Ovary (tissue), 9 donors: Measurements from ENCODE around the gene FMNL2. TPM values are rescaled to one million over a fixed set of nuclear protein-coding genes. Genes with fewer than 3 reads are reported as not detected.

Source experiments
- DNase-seq, 5 donors: peaks; one replicate each; pipeline ENCODE4 v3.0.0-alpha.2; 2019 to 2020
- H3K27ac ChIP-seq, 2 donors: fragments of 200-600 bp; one replicate each; pipeline versions ENCODE4 v1.5.1 to v1.8.0; 2019 to 2022
- H3K27me3 ChIP-seq: fragments of 200-600 bp; one replicate; pipeline ENCODE4 v1.8.0; 2022
- H3K36me3 ChIP-seq: fragments of 200-600 bp; sonication (generic); one replicate; pipeline ENCODE4 v1.5.1; 2019
- H3K4me1 ChIP-seq: one replicate; pipeline ENCODE4 v1.8.1; 2013; ENCODE audit warnings: mild to moderate bottlenecking, moderate library complexity; ENCODE audit not compliant: insufficient read depth
- H3K4me3 ChIP-seq: fragments of 200-600 bp; sonication (generic); one replicate; pipeline ENCODE4 v1.5.1; 2017
- H3K9me3 ChIP-seq, 2 donors: fragments of 200-600 bp in 1 of 2; sonication (generic) in 1 of 2; one replicate each; pipeline versions ENCODE4 v1.5.1 to v1.8.1; 2013 to 2019; ENCODE audit warnings: mild to moderate bottlenecking in 1 of 2, moderate library complexity in 1 of 2
- CTCF ChIP-seq, 3 donors: fragments of 450-650 bp in 2 of 3; fragments of 200-600 bp in 1 of 3; IDR thresholded peaks; one replicate each; pipeline versions ENCODE4 v1.5.1 to v1.8.0; 2016 to 2022; ENCODE audit warnings: antibody characterized with exemption in 3 of 3, mild to moderate bottlenecking in 1 of 3
- EP300 ChIP-seq: sonication (generic); formaldehyde crosslinking; IDR thresholded peaks from one replicate; pipeline ENCODE4 v1.6.1; 2017; ENCODE audit warnings: antibody characterized with exemption
- POLR2A ChIP-seq: fragments of 450-650 bp; IDR thresholded peaks from one replicate; pipeline ENCODE4 v1.6.1; 2017; ENCODE audit warnings: antibody characterized with exemption, mild to moderate bottlenecking, moderate library complexity
- WGBS, 3 donors: extraction: QIAGEN DNeasy Blood & Tissue Kit in 1 of 3; methylation state at CpG; one replicate each; pipeline versions ENCODE4 v1.1.5 to v1.1.7; 2013 to 2017; 5-methylcytosine and 5-hydroxymethylcytosine counted together
- intact Hi-C, 4 donors: fragments of 100-400 bp; cut with DNase I; formaldehyde crosslinking; loops; one replicate each; pipeline versions ENCODE4 v1.11.0 to v1.15.1; 2022 to 2023
- polyA plus RNA-seq, 2 donors: library from polyadenylated mRNA; stranded (reverse); fragments of 200-250 nt in 1 of 2; fragments of 350-450 nt in 1 of 2; fragmentation: Illumina TruSeq in 1 of 2; extraction: RNeasy Lipid Tissue Mini Kit (QIAGEN cat#74804) in 1 of 2; gene quantifications; one replicate each; pipeline ENCODE4 v1.2.3, GENCODE V29; 2013 to 2014
- total RNA-seq, 7 donors: library from RNA; depleted of rRNA in 2 of 7; stranded (reverse); fragments of >200 nt in 2 of 7; fragmentation: NEBNext Ultra II Directional in 3 of 7; extraction: Animal tissue kit (Norgen Biotek cat#: 25700) in 3 of 7; gene quantifications; one replicate each; pipeline versions ENCODE4 v1.1.0 to v1.2.4, GENCODE V29; 2016 to 2023
- donor health status: DM: no; HTN: no; CAD: no; lungs with moderate emphysema.
- donor health status: DM: no; HTN: no; CAD: no.
- donor health status: Bipolar disorder and iron deficiency.
- donor health status: DM: yes; HTN: yes; CAD: no.
- donor health status: DM: no; HTN: no; CAD: no.
- donor health status: DM: yes; HTN: yes; CAD: no.

Gene FMNL2
- total and polyA plus RNA-seq, 9 donors = 30.3 to 89.1 (median 51.3) TPM

GRCh38 chr2:152410165-152410597, 75.2 kb downstream of the FMNL2 start:
- intact Hi-C loops = no loop called here
- Histone ChIP-seq H3K27ac (no peak overlapping the region), H3K4me3 (no peak overlapping the region), H3K36me3 (no peaks in the 10 kb centered on the region), H3K27me3 (no peaks in the 10 kb centered on the region), H3K4me1 (peaks cover 9% of the 10 kb centered on the region), H3K9me3 (no peaks in the 10 kb centered on the region)
- no peak for TF ChIP-seq POLR2A
- no peak for TF ChIP-seq EP300
- no peak for TF ChIP-seq CTCF (IDR thresholded peaks at IDR 0.05)
- 94 to 98% (median 98%) methylated on average over 2 of the region's 2 CpGs for WGBS, 3 donors
- no peak for DNase-seq

- Histone ChIP-seq H3K27me3 (no peaks in the 10 kb centered on the region), H3K36me3 (no peaks in the 10 kb centered on the region), H3K9me3 (no peaks in the 10 kb centered on the region), H3K4me1 (peaks cover 9% of the 10 kb centered on the region), H3K27ac (no peak overlapping the region), H3K4me3 (no peak overlapping the region)
- DNase-seq = no peak
- intact Hi-C loops = no loop called here
- TF ChIP-seq EP300 (no peak), CTCF (IDR thresholded peaks at IDR 0.05) (no peak), POLR2A (no peak)
Observed at GRCh38 chr2:152411154-152411553, 76.2 kb downstream of the FMNL2 start.

- Histone ChIP-seq H3K4me3 (no peak overlapping the region), H3K9me3 (no peaks in the 10 kb centered on the region), H3K4me1 (peaks cover 7% of the 10 kb centered on the region), H3K36me3 (no peaks in the 10 kb centered on the region), H3K27ac (no peak overlapping the region), H3K27me3 (no peaks in the 10 kb centered on the region)
- DNase-seq = no peak
- intact Hi-C loops = no loop called here
- TF ChIP-seq CTCF (IDR thresholded peaks at IDR 0.05) = no peak
- 75 to 82% (median 81%) methylated on average over 3 of the region's 3 CpGs for WGBS, 3 donors
Observed at GRCh38 chr2:152413228-152414030, 78.5 kb downstream of the FMNL2 start.

- no peak for DNase-seq
- Histone ChIP-seq H3K36me3 (no peaks in the 10 kb centered on the region), H3K27me3 (no peaks in the 10 kb centered on the region), H3K4me3 (no peak overlapping the region), H3K4me1 (peaks cover 6% of the 10 kb centered on the region), H3K27ac (no peak overlapping the region), H3K9me3 (no peaks in the 10 kb centered on the region)
- intact Hi-C loops = no loop called here
- TF ChIP-seq EP300 (no peak), CTCF (IDR thresholded peaks at IDR 0.05) (no peak), POLR2A (no peak)
- WGBS, 3 donors = 24 to 33% (median 27%) methylated on average over 3 of the region's 3 CpGs
Observed at GRCh38 chr2:152415231-152415642, 80.3 kb downstream of the FMNL2 start.
